RWPE1 (cell line): ENCODE measurements around the gene HEMK1.
A peak's percentile ranks its signal among the peaks of the same experiment; 100 is the strongest.

Source experiments
- CTCF ChIA-PET: fragments of 350-600 bp; sonication (Branson Sonifier 250); formaldehyde crosslinking; extraction: SDS; loops from one replicate; lab custom pipeline; 2021; lab: Yijun Ruan, JAX
- POLR2A ChIA-PET: fragments of 400-600 bp; formaldehyde crosslinking; extraction: SDS; loops from one replicate; lab custom pipeline; 2020; ENCODE audit warnings: antibody characterized with exemption; ENCODE audit not compliant: low non-redundant PET; lab: Yijun Ruan, JAX
- DNase-seq: peaks from one replicate; pipeline ENCODE4 v3.0.0; 2012; ENCODE audit warnings: low spot score
- H3K27ac ChIP-seq: fragments of 450-650 bp; 2 replicates; pipeline ENCODE4 v1.5.1; 2017
- CTCF ChIP-seq: fragments of 450-650 bp; conservative IDR thresholded peaks from 2 replicates; pipeline ENCODE4 v1.5.1; 2017; ENCODE audit warnings: low read depth, mild to moderate bottlenecking

The HEMK1 gene

GRCh38 chr3:50573566-50574443, 4.5 kb downstream of the HEMK1 start:
- no peak for TF ChIP-seq CTCF
- POLR2A ChIA-PET = no interaction called here
- H3K27ac ChIP-seq = peak overlapping the region; percentile 66
- no peak for DNase-seq
- CTCF ChIA-PET = interaction anchor here (2.4 kb wide), 1 partner anchor 40 kb away, joined by 11 read pairs; no protein-coding TSS in a partner anchor

- peak overlapping the region; percentile 66 for H3K27ac ChIP-seq
- DNase-seq = no peak
- POLR2A ChIA-PET = no interaction called here
- CTCF ChIA-PET = no interaction called here
- TF ChIP-seq CTCF = no peak
Measured at GRCh38 chr3:50574444-50574831, 5.1 kb downstream of the HEMK1 start.

GRCh38 chr3:50575372-50575771, 6.0 kb downstream of the HEMK1 start:
- ChIA-PET CTCF (no interaction called here), POLR2A (no interaction called here)
- peak overlapping the region; percentile 66 for H3K27ac ChIP-seq
- peak; percentile 16 for DNase-seq
- TF ChIP-seq CTCF = no peak

- POLR2A ChIA-PET = no interaction called here
- H3K27ac ChIP-seq = no peak overlapping the region
Measured at GRCh38 chr3:50577348-50577747, 8.0 kb downstream of the HEMK1 start.

GRCh38 chr3:50580683-50581458, 11.5 kb downstream of the HEMK1 start:
- DNase-seq = no peak
- ChIA-PET POLR2A (no interaction called here), CTCF (interaction anchor here (0.8 kb wide), 1 partner anchor 809 kb away, joined by 3 read pairs; no protein-coding TSS in a partner anchor)
- H3K27ac ChIP-seq = peak overlapping the region; percentile 4; the same call in 1 of the 2 replicates
- TF ChIP-seq CTCF = no peak

More at GRCh38 chr3:50577348-50577747, 8.0 kb downstream of the HEMK1 start:
- CTCF ChIA-PET = interaction anchor here (0.7 kb wide), 1 partner anchor 899 kb away, joined by 4 read pairs; no protein-coding TSS in a partner anchor
- DNase-seq = no peak
- no peak for TF ChIP-seq CTCF

GRCh38 chr3:50581459-50581842, 12.1 kb downstream of the HEMK1 start:
- no peak for DNase-seq
- ChIA-PET POLR2A (no interaction called here), CTCF (interaction anchor here (0.8 kb wide), 1 partner anchor 809 kb away, joined by 3 read pairs; no protein-coding TSS in a partner anchor)
- no peak for TF ChIP-seq CTCF
- peak overlapping the region; percentile 18; the same call in 1 of the 2 replicates for H3K27ac ChIP-seq
